Bronchial epithelial cell (primary cell): ENCODE measurements around the gene RHBDL3. TPM values are rescaled to one million over a fixed set of nuclear protein-coding genes. Genes with fewer than 3 reads are reported as not detected.

Experiments
- DNase-seq: peaks from one replicate; pipeline ENCODE4 v3.0.0-alpha.2; 2010; ENCODE audit warnings: low read depth
- FAIRE-seq: peaks from 2 replicates; lab custom pipeline; 2011; peaks lifted over from hg19 to GRCh38; lab: Jason Lieb, UNC
- H3K27me3 ChIP-seq: 2 replicates; pipeline ENCODE4 v1.5.1; 2011; ENCODE audit warnings: low read length; ENCODE audit not compliant: control insufficient read depth, insufficient read depth
- H3K36me3 ChIP-seq: 2 replicates; pipeline ENCODE4 v1.5.1; 2011; ENCODE audit warnings: low read length; ENCODE audit not compliant: control insufficient read depth, insufficient read depth
- H3K4me3 ChIP-seq: 2 replicates; pipeline ENCODE4 v1.5.1; 2011; ENCODE audit warnings: mild to moderate bottlenecking, low read depth, low read length, control low read depth
- CTCF ChIP-seq: IDR thresholded peaks from 2 replicates; pipeline ENCODE4 v1.5.1; 2011; ENCODE audit warnings: mild to moderate bottlenecking, moderate library complexity, low read length, control low read depth, inconsistent platforms; ENCODE audit not compliant: insufficient read depth, severe bottlenecking
- total RNA-seq: library from RNA; depleted of rRNA; stranded (reverse); fragments of >200 nt; gene quantifications from 2 replicates; pipeline ENCODE4 v1.2.1, GENCODE V29; 2014

RHBDL3 gene
- total RNA-seq, 1 donor from 2014 or later: not detected

GRCh38 chr17:32297860-32298259 lies 32.2 kb downstream of the RHBDL3 start:
- TF ChIP-seq CTCF: no peak
- Histone ChIP-seq H3K4me3 (no peak overlapping the region), H3K36me3 (no peaks in the 10 kb centered on the region), H3K27me3 (peaks cover 1% of the 10 kb centered on the region)
- DNase-seq (no peak), FAIRE-seq (no peak)

- Histone ChIP-seq H3K27me3 (peaks cover 1% of the 10 kb centered on the region), H3K36me3 (no peaks in the 10 kb centered on the region), H3K4me3 (no peak overlapping the region)
- FAIRE-seq (no peak), DNase-seq (no peak)
- no peak for TF ChIP-seq CTCF
These were observed 32.7 kb downstream of the RHBDL3 start for GRCh38 chr17:32298298-32298697.

GRCh38 chr17:32298721-32299579 lies 33.3 kb downstream of the RHBDL3 start:
- FAIRE-seq (no peak), DNase-seq (no peak)
- H3K4me3 ChIP-seq: no peak overlapping the region
- H3K36me3 ChIP-seq: no peaks in the 10 kb centered on the region
- H3K27me3 ChIP-seq: peaks cover 4% of the 10 kb centered on the region
- no peak for TF ChIP-seq CTCF

- DNase-seq (no peak), FAIRE-seq (no peak)
- no peak for TF ChIP-seq CTCF
- Histone ChIP-seq H3K27me3 (peaks cover 4% of the 10 kb centered on the region), H3K4me3 (no peak overlapping the region), H3K36me3 (no peaks in the 10 kb centered on the region)
These were observed 34.0 kb downstream of the RHBDL3 start for GRCh38 chr17:32299580-32300164.

DNA sequence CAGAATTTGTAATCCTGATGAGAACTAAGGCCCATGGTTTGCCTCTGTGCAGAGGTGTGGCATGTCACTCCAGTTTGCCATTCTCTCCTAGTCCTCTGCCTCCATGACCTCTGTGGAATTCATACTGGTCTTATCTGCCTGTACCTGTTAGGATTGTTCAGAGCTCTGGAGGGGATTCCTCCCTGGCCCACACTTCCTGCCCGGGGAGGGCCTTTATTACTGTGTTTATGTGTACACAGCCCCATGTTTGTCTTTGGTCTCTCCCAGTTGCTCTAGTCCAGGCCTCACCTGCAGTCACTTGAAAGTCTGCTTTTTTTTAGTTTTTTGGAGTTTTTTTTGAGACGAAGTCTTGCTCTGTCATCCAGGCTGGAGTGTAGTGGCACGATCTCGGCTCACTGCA lies 36.4 kb downstream of the RHBDL3 start:
- Histone ChIP-seq H3K36me3 (no peaks in the 10 kb centered on the region), H3K4me3 (no peak overlapping the region), H3K27me3 (peaks cover 4% of the 10 kb centered on the region)
- no peak for TF ChIP-seq CTCF
- DNase-seq (no peak), FAIRE-seq (no peak)
